Vagina (tissue), 2 donors: Measurements from ENCODE around the gene KCNIP4. TPM values are rescaled to one million over a fixed set of nuclear protein-coding genes. Genes with fewer than 3 reads are reported as not detected.

Experiments
- DNase-seq, 2 donors: peaks; one replicate each; pipeline ENCODE4 v3.0.0-alpha.2; 2017; ENCODE audit errors: extremely low spot score in 2 of 2
- H3K27ac ChIP-seq: fragments of 200-600 bp; sonication (generic); one replicate; pipeline ENCODE4 v1.5.1; 2019
- H3K27me3 ChIP-seq: fragments of 200-600 bp; sonication (generic); one replicate; pipeline ENCODE4 v1.5.1; 2019
- H3K36me3 ChIP-seq, 2 donors: fragments of 200-600 bp; sonication (generic); one replicate each; pipeline ENCODE4 v1.5.1; 2017 to 2019
- H3K4me1 ChIP-seq: fragments of 200-600 bp; sonication (generic); one replicate; pipeline ENCODE4 v1.5.1; 2019
- H3K4me3 ChIP-seq, 2 donors: fragments of 200-600 bp; sonication (generic); 1 replicate in 1 of 2; 2 replicates in 1 of 2; pipeline ENCODE4 v1.5.1; 2016 to 2019
- H3K9me3 ChIP-seq: fragments of 200-600 bp; sonication (generic); one replicate; pipeline ENCODE4 v1.5.1; 2019
- CTCF ChIP-seq, 3 experiments: fragments of 450-650 bp in 2 of 3; fragments of 200-600 bp in 1 of 3; sonication (generic) in 1 of 3; IDR thresholded peaks; one replicate each; pipeline ENCODE4 v1.5.1; 2017 to 2019; ENCODE audit warnings: antibody characterized with exemption in 3 of 3, mild to moderate bottlenecking in 2 of 3, moderate library complexity in 2 of 3
- POLR2A ChIP-seq, 2 donors: fragments of 450-650 bp; IDR thresholded peaks; one replicate each; pipeline ENCODE4 v1.6.1; 2017; ENCODE audit warnings: antibody characterized with exemption in 2 of 2, mild to moderate bottlenecking in 2 of 2, moderate library complexity in 2 of 2
- POLR2AphosphoS5 ChIP-seq, 2 donors: sonication (generic); formaldehyde crosslinking; IDR thresholded peaks; one replicate each; pipeline ENCODE4 v1.9.0; 2017; ENCODE audit warnings: antibody characterized with exemption in 2 of 2, mild to moderate bottlenecking in 2 of 2, low read depth in 1 of 2; ENCODE audit not compliant: insufficient read depth in 1 of 2
- intact Hi-C: fragments of 100-400 bp; cut with DNase I; formaldehyde crosslinking; loops from one replicate; pipeline ENCODE4 v1.15.1; 2023
- total RNA-seq: library from RNA; depleted of rRNA; stranded (reverse); fragments of >200 nt; gene quantifications from one replicate; pipeline ENCODE4 v1.2.3, GENCODE V29; 2016

Gene KCNIP4
- total RNA-seq, 1 donor from 2014 or later = not detected

- no peaks in the 10 kb centered on the region for H3K9me3 ChIP-seq
- DNase-seq = no peak
- no peaks in the 10 kb centered on the region for H3K4me1 ChIP-seq
- intact Hi-C loops = no loop called here
- H3K36me3 ChIP-seq = no peaks in the 10 kb centered on the region
- TF ChIP-seq CTCF (IDR thresholded peaks at IDR 0.05) (no peak), POLR2A (IDR thresholded peaks at IDR 0.05) (no peak), POLR2AphosphoS5 (IDR thresholded peaks at IDR 0.05; ENCODE audit: insufficient read depth in 1 of 2, low read depth in 1 of 2) (no peak)
- H3K27me3 ChIP-seq = no peaks in the 10 kb centered on the region
- H3K27ac ChIP-seq = no peak overlapping the region
- H3K4me3 ChIP-seq = no peak overlapping the region
Observed at GRCh38 chr4:20840648-20841190, 1107.9 kb downstream of the KCNIP4 start.

GRCh38 chr4:20839957-20840356, 1108.6 kb downstream of the KCNIP4 start:
- no peaks in the 10 kb centered on the region for H3K4me1 ChIP-seq
- intact Hi-C loops = no loop called here
- H3K4me3 ChIP-seq = no peak overlapping the region
- no peak for DNase-seq
- no peaks in the 10 kb centered on the region for H3K9me3 ChIP-seq
- H3K27ac ChIP-seq = no peak overlapping the region
- H3K36me3 ChIP-seq = no peaks in the 10 kb centered on the region
- H3K27me3 ChIP-seq = no peaks in the 10 kb centered on the region
- no peak for TF ChIP-seq POLR2AphosphoS5 (IDR thresholded peaks at IDR 0.05; ENCODE audit: insufficient read depth in 1 of 2, low read depth in 1 of 2)
- TF ChIP-seq POLR2A (IDR thresholded peaks at IDR 0.05) = no peak
- no peak for TF ChIP-seq CTCF (IDR thresholded peaks at IDR 0.05)

- Histone ChIP-seq H3K36me3 (no peaks in the 10 kb centered on the region), H3K4me1 (no peaks in the 10 kb centered on the region), H3K4me3 (no peak overlapping the region), H3K27ac (no peak overlapping the region), H3K9me3 (no peaks in the 10 kb centered on the region), H3K27me3 (no peaks in the 10 kb centered on the region)
- TF ChIP-seq POLR2AphosphoS5 (IDR thresholded peaks at IDR 0.05; ENCODE audit: insufficient read depth in 1 of 2, low read depth in 1 of 2) (no peak), CTCF (IDR thresholded peaks at IDR 0.05) (no peak), POLR2A (IDR thresholded peaks at IDR 0.05) (no peak)
- DNase-seq = no peak
- intact Hi-C loops = no loop called here
Observed at GRCh38 chr4:20838476-20838875, 1110.1 kb downstream of the KCNIP4 start.

- Histone ChIP-seq H3K27ac (no peak overlapping the region), H3K9me3 (no peaks in the 10 kb centered on the region), H3K27me3 (no peaks in the 10 kb centered on the region), H3K4me1 (no peaks in the 10 kb centered on the region), H3K4me3 (no peak overlapping the region), H3K36me3 (no peaks in the 10 kb centered on the region)
- no peak for DNase-seq
- intact Hi-C loops = no loop called here
- TF ChIP-seq POLR2AphosphoS5 (IDR thresholded peaks at IDR 0.05; ENCODE audit: insufficient read depth in 1 of 2, low read depth in 1 of 2) (no peak), CTCF (IDR thresholded peaks at IDR 0.05) (no peak), POLR2A (IDR thresholded peaks at IDR 0.05) (no peak)
Observed at GRCh38 chr4:20832826-20833225, 1115.7 kb downstream of the KCNIP4 start.

GRCh38 chr4:20831746-20832145, 1116.8 kb downstream of the KCNIP4 start:
- TF ChIP-seq POLR2AphosphoS5 (IDR thresholded peaks at IDR 0.05; ENCODE audit: insufficient read depth in 1 of 2, low read depth in 1 of 2) (no peak), CTCF (IDR thresholded peaks at IDR 0.05) (no peak), POLR2A (IDR thresholded peaks at IDR 0.05) (no peak)
- Histone ChIP-seq H3K9me3 (no peaks in the 10 kb centered on the region), H3K36me3 (no peaks in the 10 kb centered on the region), H3K4me1 (no peaks in the 10 kb centered on the region), H3K27me3 (no peaks in the 10 kb centered on the region), H3K4me3 (no peak overlapping the region), H3K27ac (no peak overlapping the region)
- intact Hi-C loops = no loop called here
- no peak for DNase-seq
